Endothelial cell of umbilical vein (primary cell): ENCODE measurements around the gene R3HDM2. TPM values are rescaled to one million over a fixed set of nuclear protein-coding genes. Genes with fewer than 3 reads are reported as not detected.

Experiments used
- BruUV-seq: library from RNA; stranded (reverse); fragments of 400-500 nt; replicated peaks from 2 replicates; lab custom pipeline; 2021; lab: Mats Ljungman, UMichigan
- CTCF ChIA-PET: fragments of 300-600, 350-600 bp; sonication (Branson Sonifier 250); formaldehyde crosslinking; loops from one replicate; lab custom pipeline; 2021; ENCODE audit warnings: antibody characterized with exemption, inconsistent platforms; lab: Charles Lee
- POLR2A ChIA-PET: fragments of 300-600, 350-600 bp; sonication (Branson Sonifier 250); formaldehyde crosslinking; loops from one replicate; lab custom pipeline; 2021; ENCODE audit warnings: antibody characterized with exemption, inconsistent platforms; lab: Charles Lee
- DNase-seq: peaks from one replicate; pipeline ENCODE4 v3.0.0-alpha.2; 2011; ENCODE audit warnings: low read depth, low spot score
- FAIRE-seq: peaks from 2 replicates; lab custom pipeline; 2011; peaks lifted over from hg19 to GRCh38; lab: Jason Lieb, UNC
- H2AFZ ChIP-seq: 2 replicates; pipeline ENCODE4 v1.6.0; 2012; ENCODE audit warnings: low read depth, low read length, control low read depth, inconsistent platforms
- H3K27ac ChIP-seq: 2 replicates; pipeline ENCODE4 v1.5.1; 2011; ENCODE audit warnings: low read depth, mild to moderate bottlenecking, control low read depth, low read length, moderate library complexity; ENCODE audit not compliant: insufficient read depth
- H3K27me3 ChIP-seq, 2 experiments: 2 replicates each; pipeline versions ENCODE4 v1.6.0 to v1.6.1; 2011; ENCODE audit warnings: low read length in 2 of 2, mixed read lengths in 1 of 2; ENCODE audit not compliant: control insufficient read depth in 2 of 2, insufficient read depth in 2 of 2
- H3K36me3 ChIP-seq, 2 experiments: 2 replicates in 1 of 2; 3 replicates in 1 of 2; pipeline ENCODE4 v1.5.1; 2011; ENCODE audit warnings: low read length in 2 of 2, mild to moderate bottlenecking in 1 of 2, moderate library complexity in 1 of 2; ENCODE audit not compliant: control insufficient read depth in 2 of 2, insufficient read depth in 2 of 2; ENCODE audit errors: extremely low read depth in 1 of 2
- H3K4me1 ChIP-seq: 3 replicates; pipeline ENCODE4 v1.5.1; 2011; ENCODE audit warnings: mild to moderate bottlenecking, low read length; ENCODE audit not compliant: control insufficient read depth, insufficient read depth; ENCODE audit errors: extremely low read depth
- H3K4me2 ChIP-seq: 2 replicates; pipeline ENCODE4 v1.6.1; 2011; ENCODE audit warnings: low read length, control low read depth, mixed read lengths; ENCODE audit not compliant: insufficient read depth
- H3K4me3 ChIP-seq, 3 experiments: fragments of 200-600 bp in 1 of 3; sonication (generic), shearing (Covaris generic) in 1 of 3; replicated peaks in 1 of 3; 2 replicates each; pipeline ENCODE4 v1.5.1; 2011 to 2016; ENCODE audit warnings: control low read depth in 3 of 3, low read length in 3 of 3, mild to moderate bottlenecking in 2 of 3, inconsistent platforms in 1 of 3, low read depth in 1 of 3, moderate library complexity in 1 of 3; ENCODE audit not compliant: insufficient read depth in 1 of 3
- H3K79me2 ChIP-seq: 2 replicates; pipeline ENCODE4 v1.6.0; 2012; ENCODE audit warnings: low read length, inconsistent platforms; ENCODE audit not compliant: control insufficient read depth, insufficient read depth
- H3K9ac ChIP-seq: replicated peaks from 2 replicates; pipeline ENCODE3; 2011; ENCODE audit warnings: low read length, control low read depth; ENCODE audit not compliant: insufficient read depth; ENCODE audit errors: extremely low read depth
- H3K9me1 ChIP-seq: replicated peaks from 3 replicates; pipeline ENCODE4 v1.6.0; 2011; ENCODE audit warnings: mild to moderate bottlenecking, low read length; ENCODE audit not compliant: control insufficient read depth, insufficient read depth; ENCODE audit errors: extremely low read depth
- H3K9me3 ChIP-seq: replicated peaks from 2 replicates; pipeline ENCODE4 v1.5.1; 2012; ENCODE audit warnings: low read length, inconsistent platforms; ENCODE audit not compliant: control insufficient read depth, insufficient read depth
- H4K20me1 ChIP-seq: replicated peaks from 2 replicates; pipeline ENCODE3; 2011; ENCODE audit warnings: mild to moderate bottlenecking, low read length; ENCODE audit not compliant: control insufficient read depth, insufficient read depth; ENCODE audit errors: extremely low read depth
- CTCF ChIP-seq, 2 donors: IDR thresholded peaks; 1 replicate in 1 of 2; 2 replicates in 1 of 2; pipeline ENCODE4 v1.5.1; 2011; ENCODE audit warnings: low read length in 2 of 2, mild to moderate bottlenecking in 2 of 2, moderate library complexity in 2 of 2, control low read depth in 1 of 2, inconsistent platforms in 1 of 2, low read depth in 1 of 2; ENCODE audit not compliant: insufficient read depth in 1 of 2; ENCODE audit errors: extremely low read depth in 1 of 2
- EZH2 ChIP-seq: IDR thresholded peaks from 2 replicates; pipeline ENCODE4 v1.6.1; 2012; ENCODE audit warnings: borderline replicate concordance, low read depth, mild to moderate bottlenecking, moderate library complexity, low read length, inconsistent platforms; ENCODE audit not compliant: severe bottlenecking
- FOS ChIP-seq: IDR thresholded peaks from 2 replicates; pipeline ENCODE4 v1.6.1; 2011; ENCODE audit warnings: mild to moderate bottlenecking, low read length, moderate library complexity, borderline replicate concordance; ENCODE audit not compliant: insufficient read depth
- GATA2 ChIP-seq: IDR thresholded peaks from 2 replicates; pipeline ENCODE4 v1.7.0; 2011; ENCODE audit warnings: low read depth, mild to moderate bottlenecking, moderate library complexity, mixed read lengths, low read length; ENCODE audit not compliant: insufficient read length, insufficient read depth
- JUN ChIP-seq: IDR thresholded peaks from 2 replicates; pipeline ENCODE4 v1.6.1; 2011; ENCODE audit warnings: borderline replicate concordance, low read depth; ENCODE audit not compliant: insufficient read length, insufficient read depth
- MYC ChIP-seq: IDR thresholded peaks from one replicate; pipeline ENCODE4 v1.6.1; 2011; ENCODE audit warnings: mild to moderate bottlenecking, low read depth, low read length
- POLR2A ChIP-seq: IDR thresholded peaks from 2 replicates; pipeline ENCODE4 v1.6.1; 2012; ENCODE audit warnings: low read depth, mild to moderate bottlenecking, control low read depth, low read length
- POLR2AphosphoS5 ChIP-seq: IDR thresholded peaks from 2 replicates; pipeline ENCODE4 v1.6.1; 2012; ENCODE audit warnings: low read depth, mild to moderate bottlenecking, control low read depth, low read length, moderate library complexity; ENCODE audit not compliant: insufficient read depth
- dilution Hi-C: fragments of 300-500 bp; cut with MboI; formaldehyde crosslinking; loops from one replicate; pipeline ENCODE4 v1.15.0; 2019; ENCODE audit warnings: low sequenced_read_pairs; ENCODE audit not compliant: extremely low pct_ligation_motif_present
- intact Hi-C: fragments of 100-400 bp; cut with micrococcal nuclease; formaldehyde crosslinking; loops from one replicate; pipeline ENCODE4 v1.10.0; 2022
- polyA plus RNA-seq, 4 experiments: library from polyadenylated mRNA; depleted of rRNA in 3 of 4; stranded (reverse) in 3 of 4; unstranded in 1 of 4; fragments of >200 nt; gene quantifications; 2 replicates each; pipeline versions ENCODE4 v1.2.1 to v1.2.3, GENCODE V29; 2011 to 2012; ENCODE audit warnings: missing spikeins in 1 of 4
- total RNA-seq: library from RNA; stranded (reverse); gene quantifications from 2 replicates; pipeline ENCODE4 v1.2.3, GENCODE V29; 2021
- TF ChIP-seq, protein P1 (sequence below): IDR thresholded peaks from 2 replicates; pipeline ENCODE4 v1.6.1; 2011; ENCODE audit not compliant: insufficient read depth, insufficient read length

Gene R3HDM2
- total and polyA plus RNA-seq, 2 donors (not counting 3 experiments of a cell fraction or from before 2014, with no cell fraction given): 26.1 to 31.3 TPM

DNA sequence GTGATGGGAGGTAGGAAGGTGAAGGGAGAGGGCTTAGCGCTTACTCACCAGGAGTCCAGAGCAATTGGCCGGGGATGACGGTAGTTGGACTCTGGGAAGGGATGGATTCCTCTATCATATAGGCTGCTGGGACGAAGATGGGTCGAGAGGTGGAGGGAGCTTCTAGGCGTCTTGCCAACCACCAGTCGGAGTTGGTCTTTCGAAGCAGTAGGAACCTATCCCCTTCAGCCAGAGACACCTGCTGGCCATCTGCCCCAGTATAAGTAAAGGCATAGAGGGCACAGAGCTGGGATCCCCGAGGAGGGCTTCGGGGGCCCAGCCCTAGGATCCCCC is 48.2 kb upstream of the R3HDM2 start:
- H3K9me1 ChIP-seq: no peaks in the 10 kb centered on the region
- dilution Hi-C loops (no loop called here), intact Hi-C loops (no loop called here)
- ChIA-PET POLR2A (no interaction called here), CTCF (no interaction called here)
- DNase-seq (no peak), FAIRE-seq (no peak)
- H3K9me3 ChIP-seq: no peaks in the 10 kb centered on the region
- H3K27ac ChIP-seq: no peak overlapping the region
- H3K27me3 ChIP-seq: peaks cover 35 to 40% of the 10 kb centered on the region in 2 experiments
- H3K9ac ChIP-seq: no peak overlapping the region
- no TSS peak for BruUV-seq
- H4K20me1 ChIP-seq: no peaks in the 10 kb centered on the region
- H3K79me2 ChIP-seq: no peaks in the 10 kb centered on the region
- H3K4me2 ChIP-seq: no peak overlapping the region
- H3K4me1 ChIP-seq: peaks cover 12% of the 10 kb centered on the region
- no peaks in the 10 kb centered on the region for H3K36me3 ChIP-seq
- H2AFZ ChIP-seq: no peak overlapping the region
- TF ChIP-seq POLR2AphosphoS5: no peak
- no peak for TF ChIP-seq JUN
- TF ChIP-seq, protein P1, sequence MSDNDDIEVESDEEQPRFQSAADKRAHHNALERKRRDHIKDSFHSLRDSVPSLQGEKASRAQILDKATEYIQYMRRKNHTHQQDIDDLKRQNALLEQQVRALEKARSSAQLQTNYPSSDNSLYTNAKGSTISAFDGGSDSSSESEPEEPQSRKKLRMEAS: no peak
- TF ChIP-seq POLR2A: no peak
- no peak for TF ChIP-seq GATA2
- TF ChIP-seq MYC: no peak
- TF ChIP-seq EZH2: no peak
- TF ChIP-seq FOS: no peak
- no peak for TF ChIP-seq CTCF (IDR thresholded peaks at IDR 0.05; ENCODE audit: extremely low read depth in 1 of 2, insufficient read depth in 1 of 2, low read depth in 1 of 2, low read length in 2 of 2)
- no peak overlapping the region for H3K4me3 ChIP-seq
